Activated CD8-positive, alpha-beta memory T cell treated with anti-CD3 and anti-CD28 coated beads for 1 hour (primary cell): ENCODE results near the gene LMOD2.
"Not testable (repeated sequence)": the region's sequence is repeated elsewhere in the genome, so short reads cannot be mapped to it uniquely, and the experiment has no call there.

ENCODE experiments used
- DNase-seq, 2 donors: peaks; one replicate each; pipeline ENCODE4 v3.0.0-alpha.2; 2020; ENCODE audit warnings: low read depth in 1 of 2; ENCODE audit errors: extremely low read depth in 1 of 2

The LMOD2 gene, protein sequence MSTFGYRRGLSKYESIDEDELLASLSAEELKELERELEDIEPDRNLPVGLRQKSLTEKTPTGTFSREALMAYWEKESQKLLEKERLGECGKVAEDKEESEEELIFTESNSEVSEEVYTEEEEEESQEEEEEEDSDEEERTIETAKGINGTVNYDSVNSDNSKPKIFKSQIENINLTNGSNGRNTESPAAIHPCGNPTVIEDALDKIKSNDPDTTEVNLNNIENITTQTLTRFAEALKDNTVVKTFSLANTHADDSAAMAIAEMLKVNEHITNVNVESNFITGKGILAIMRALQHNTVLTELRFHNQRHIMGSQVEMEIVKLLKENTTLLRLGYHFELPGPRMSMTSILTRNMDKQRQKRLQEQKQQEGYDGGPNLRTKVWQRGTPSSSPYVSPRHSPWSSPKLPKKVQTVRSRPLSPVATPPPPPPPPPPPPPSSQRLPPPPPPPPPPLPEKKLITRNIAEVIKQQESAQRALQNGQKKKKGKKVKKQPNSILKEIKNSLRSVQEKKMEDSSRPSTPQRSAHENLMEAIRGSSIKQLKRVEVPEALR

DNA sequence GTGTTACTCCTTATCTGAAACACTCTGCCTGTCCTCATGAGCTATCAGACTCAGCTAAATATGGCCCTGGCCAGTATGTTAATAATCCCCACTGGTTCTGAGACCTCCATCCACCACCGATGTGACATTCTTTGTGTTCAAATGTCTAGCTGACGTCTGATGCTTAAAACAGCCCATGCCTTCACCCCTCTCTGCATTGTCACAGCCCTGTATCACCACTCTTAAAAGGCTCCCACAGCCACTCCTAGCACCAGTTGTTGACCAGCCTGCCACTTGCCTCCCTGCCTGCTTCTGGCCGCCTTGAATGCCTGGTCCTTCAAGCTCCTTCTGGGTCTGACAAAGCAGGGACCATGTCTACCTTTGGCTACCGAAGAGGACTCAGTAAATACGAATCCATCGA, at the start of gene LMOD2:
Gene LMOD2, plus strand, starts transcription at position 253 of the 400 bp plus-strand sequence. Its CDS starts 98 bp downstream, at position 351.
- no peak for DNase-seq

DNA sequence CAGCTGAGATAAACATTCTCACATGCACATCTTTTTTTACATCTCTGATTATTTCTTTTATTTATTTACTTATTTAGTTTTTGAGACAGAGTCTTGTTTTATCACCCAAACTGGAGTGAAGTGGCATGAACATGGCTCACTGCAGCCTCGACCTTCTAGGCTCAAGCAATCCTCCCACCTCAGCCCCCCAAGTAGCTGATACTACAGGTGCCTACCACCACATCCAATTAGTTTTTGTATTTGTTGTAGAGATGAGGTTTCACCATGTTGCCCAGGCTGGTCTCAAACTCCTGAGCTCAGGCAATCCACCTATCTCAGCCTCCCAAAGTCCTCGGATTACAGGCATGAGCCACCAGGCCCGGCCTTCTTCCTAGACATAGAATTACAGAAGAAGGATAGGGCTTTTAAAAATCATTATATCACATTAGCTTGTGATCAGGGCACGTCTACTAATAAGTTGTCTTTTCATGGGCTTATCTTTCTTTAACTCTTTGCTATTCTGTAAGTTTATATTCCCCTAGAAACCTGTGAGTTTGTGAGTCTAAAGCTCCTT, 48.2 kb upstream of the LMOD2 start:
- no peak for DNase-seq

DNA sequence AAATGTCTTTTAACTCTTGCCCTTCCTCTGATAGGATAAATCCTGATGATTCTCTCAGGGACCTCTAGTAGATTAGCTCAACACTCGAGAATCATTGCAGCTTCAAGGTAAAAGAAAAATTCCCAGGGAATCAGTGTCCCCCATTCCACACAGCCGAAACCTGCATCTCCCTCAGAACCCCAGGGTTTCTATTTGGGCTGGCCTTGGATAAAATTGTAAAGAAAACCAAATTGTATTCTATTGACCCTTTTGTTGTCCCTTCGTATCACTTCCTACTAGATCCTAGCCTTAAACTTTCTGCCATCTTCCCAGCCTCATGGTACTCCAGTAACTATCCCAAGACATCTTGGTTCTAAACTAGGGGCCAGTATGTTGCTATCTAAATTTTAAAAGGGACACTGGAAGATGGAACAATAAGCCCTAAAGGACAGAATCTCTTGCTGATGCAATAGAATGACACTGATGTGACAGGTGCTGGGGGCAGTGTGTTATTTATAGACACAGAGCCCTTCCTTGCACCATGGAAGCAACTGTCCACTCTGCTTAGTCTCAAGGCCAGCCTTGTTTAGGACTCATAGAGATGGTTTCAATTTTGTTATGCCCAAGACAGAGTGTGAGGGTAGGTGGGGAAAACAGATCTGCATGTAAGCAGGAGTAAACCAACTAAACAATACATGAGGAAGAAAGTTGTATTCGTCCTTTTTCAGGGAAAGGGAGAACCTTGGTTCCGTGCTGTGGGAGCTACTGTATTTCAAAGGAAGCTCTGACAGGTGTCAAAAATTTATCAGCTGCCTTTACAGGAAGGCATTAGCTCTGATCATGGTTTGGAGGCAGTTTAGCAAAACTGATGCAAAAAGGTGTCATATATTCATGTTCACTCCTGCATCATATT, 46.4 kb upstream of the LMOD2 start:
- no peak for DNase-seq

DNA sequence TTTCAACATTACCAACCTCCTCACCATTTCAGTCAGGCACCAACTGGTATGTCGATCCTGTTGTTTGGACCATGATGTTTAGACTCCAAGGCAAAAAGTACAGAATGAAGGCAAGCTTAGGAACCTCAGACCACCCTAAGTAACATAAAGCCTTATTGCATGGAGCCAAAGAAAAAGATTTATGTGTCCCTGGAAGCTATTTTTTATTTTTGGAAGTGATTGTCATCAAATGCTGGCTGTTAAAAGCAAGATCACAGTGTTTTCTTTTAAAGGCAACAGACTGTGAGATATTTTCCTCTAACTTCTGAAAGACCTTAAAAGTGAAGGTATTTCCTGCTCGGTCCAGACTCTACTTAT, 45.8 kb upstream of the LMOD2 start:
- DNase-seq, result no peak

DNA sequence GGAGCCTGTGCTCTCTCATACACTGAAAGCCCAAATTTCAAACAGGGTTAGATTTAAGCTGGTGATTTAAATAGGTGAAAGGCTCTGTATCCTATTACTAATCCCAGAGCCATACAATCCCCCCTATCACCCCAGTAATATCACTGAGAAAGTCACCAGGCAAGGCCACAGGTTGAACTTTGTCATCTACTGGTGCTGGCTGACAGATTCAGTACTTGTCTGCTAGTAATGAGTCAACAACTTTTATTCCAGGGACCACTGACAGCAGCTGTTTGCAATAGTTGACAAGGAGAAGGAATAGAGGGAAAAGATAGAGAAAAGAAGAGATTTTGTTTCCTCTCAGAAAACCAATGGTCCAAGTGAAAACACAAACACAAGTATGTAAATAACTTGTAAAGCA, 43.6 kb upstream of the LMOD2 start:
- no peak for DNase-seq

DNA sequence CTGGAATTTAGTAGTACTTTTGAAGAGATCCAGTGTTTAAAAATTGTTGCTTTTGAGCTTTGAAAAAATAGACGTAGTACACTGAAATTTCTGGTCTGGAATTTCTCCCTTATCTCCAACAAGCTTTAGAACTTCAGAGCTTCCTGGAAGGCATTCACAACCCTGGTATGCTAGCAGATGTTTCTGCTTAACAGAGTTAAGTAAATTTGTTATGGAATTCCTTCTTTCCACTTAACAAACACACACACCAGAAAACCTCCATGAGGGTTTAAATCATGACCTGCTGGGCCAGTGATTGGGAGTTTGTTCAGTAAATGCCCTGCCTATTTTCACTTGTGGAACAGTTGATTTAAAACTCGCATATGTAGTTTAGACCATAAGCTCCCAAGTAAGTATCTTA, 40.3 kb upstream of the LMOD2 start:
- DNase-seq, result no peak

DNA sequence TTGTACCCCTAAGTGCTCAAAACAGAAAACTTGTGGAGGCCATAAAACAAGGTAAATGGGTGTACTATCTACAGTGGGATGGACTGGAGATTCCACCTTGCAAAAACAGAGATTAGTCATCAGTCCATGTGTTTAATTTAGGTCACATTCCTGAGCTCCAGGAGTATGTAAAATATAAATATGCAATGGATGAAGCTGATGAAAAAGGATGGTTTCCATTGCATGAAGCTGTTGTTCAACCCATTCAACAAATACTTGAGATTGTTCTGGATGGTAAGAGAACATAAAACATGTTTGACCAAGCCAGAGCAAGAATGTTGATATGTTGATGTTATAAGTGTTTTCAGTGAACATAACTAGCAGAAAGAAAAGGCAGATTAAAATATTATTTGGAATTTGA, 39.4 kb upstream of the LMOD2 start:
- DNase-seq, result no peak

DNA sequence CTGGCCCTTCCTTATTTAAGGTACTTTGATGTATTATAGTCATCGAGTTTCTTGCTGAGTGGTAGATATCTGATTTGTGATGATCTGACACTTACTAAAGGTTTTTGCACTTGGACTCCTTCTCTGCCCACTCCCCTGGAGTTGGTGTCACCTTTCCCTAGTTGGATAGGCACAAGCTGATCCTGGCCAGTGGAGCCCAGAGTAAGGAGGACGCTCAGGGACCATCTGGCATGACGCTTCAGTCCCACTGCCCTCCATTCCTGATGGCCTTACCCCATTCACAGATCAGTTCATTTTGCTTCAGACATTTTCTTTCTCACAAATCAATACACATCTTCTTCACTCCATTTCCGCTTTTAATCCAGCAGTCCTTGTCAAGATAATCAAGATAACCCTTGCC, 34.0 kb upstream of the LMOD2 start:
- DNase-seq, result no peak

DNA sequence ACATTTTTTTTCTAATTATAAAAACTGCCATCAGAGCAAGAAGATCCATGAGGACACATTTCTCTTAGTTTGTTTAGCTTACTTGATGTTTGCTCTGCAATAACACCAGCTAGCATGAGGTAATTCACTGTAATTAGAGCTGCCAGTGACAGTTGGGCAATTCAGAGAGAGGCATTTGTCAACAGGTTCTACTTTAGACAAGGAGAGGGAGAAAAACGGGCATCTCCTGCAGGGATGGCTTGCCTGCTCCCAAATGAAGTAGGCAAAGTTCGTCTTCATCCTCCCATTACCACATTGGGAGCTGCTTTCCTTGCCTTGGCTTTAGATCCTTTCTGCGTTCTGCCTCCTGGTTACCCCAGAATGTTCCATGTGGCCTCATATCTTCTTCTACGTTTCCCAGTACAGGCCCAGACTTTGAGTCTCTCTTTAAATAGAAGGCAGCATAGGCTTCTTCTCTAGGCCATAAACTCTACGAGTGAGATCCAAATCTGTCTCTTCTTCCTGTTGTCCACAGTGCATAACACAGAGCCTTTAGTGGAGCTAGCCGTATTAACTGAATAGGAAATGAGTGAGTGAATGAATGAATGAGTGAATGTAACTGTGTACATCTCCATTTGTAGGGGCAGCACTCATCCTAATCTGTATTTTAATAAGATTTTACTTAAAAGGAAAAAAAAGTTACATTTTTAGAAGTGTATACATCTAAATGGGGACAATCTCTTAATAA, 32.8 kb upstream of the LMOD2 start:
- DNase-seq, result no peak

DNA sequence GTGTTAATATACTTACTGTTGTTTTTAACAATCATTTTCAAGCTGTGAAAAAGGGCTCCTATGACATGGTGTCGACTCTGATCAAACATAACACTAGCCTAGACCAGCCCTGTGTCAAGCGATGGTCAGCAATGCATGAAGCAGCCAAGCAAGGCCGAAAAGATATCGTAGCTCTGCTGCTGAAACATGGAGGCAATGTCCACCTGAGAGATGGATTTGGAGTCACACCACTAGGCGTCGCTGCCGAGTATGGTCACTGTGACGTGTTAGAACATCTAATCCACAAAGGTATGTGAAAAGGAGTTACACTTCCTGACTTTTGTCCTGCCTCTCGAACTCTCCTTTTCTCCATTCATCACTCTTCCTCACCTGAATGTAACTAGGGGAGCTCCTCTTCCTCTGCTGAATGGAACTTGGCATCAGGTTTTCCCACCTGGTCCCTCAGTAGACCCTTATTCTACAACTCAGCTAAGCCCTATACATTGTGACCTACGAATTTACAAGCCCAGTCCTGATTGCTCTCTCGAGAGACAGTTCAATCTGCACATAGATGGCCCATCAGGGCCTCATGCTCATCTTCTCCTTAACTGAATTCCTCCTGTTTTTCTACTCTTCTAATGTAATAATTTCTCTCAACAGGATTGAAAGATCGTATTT, 31.0 kb upstream of the LMOD2 start:
- DNase-seq, result peak; percentile 3 to 45

DNA sequence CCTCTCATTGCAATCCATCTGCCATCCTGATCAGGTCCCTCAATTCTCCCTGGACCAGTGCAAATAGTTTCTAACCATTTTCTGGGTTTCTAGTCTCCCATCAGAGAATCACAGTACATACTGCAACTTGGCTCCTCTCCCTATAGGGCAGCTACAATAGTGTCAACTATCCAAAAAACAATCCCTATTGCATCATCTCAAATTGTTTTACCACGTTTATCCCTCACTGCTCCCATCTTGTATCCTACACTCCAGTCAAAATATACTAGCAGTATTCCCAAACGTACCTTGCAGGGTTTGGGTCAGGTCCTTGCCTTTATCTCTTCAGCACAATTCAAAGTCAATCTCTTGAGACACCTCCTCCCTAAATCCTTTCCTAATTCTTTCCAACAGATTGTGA, 30.4 kb upstream of the LMOD2 start:
- DNase-seq, result no peak

DNA sequence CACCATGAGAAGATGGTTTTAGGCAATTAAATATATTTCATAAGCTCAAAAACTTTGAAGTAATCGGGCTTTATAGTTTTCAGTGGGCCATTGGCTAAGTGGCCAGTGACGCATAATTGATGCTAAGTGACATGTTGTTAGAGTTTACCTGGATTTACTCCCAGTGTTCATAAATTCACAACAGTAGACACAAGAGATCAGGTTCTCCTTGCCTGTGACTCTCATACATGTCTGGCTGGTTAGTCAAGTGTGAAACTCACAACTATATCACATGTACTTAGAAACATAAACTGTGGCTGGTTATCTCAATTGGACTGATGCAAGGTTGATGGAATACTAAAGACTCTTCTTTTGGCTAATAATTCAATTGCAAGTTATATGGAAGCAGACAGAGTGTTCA, 27.8 kb upstream of the LMOD2 start:
- DNase-seq, result no peak

DNA sequence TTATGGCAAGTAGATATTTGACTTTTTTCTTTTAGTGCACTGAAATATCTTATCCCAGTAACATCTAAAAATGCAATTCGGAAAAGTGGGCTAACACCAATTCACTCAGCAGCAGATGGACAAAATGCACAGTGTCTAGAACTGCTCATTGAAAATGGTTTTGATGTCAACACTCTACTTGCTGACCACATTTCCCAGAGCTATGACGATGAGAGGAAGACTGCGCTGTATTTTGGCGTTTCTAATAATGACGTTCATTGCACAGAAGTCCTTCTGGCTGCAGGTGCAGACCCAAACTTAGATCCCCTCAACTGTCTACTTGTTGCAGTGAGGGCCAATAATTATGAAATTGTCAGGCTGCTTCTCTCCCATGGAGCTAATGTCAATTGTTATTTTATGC, 26.8 kb upstream of the LMOD2 start:
- no peak for DNase-seq

DNA sequence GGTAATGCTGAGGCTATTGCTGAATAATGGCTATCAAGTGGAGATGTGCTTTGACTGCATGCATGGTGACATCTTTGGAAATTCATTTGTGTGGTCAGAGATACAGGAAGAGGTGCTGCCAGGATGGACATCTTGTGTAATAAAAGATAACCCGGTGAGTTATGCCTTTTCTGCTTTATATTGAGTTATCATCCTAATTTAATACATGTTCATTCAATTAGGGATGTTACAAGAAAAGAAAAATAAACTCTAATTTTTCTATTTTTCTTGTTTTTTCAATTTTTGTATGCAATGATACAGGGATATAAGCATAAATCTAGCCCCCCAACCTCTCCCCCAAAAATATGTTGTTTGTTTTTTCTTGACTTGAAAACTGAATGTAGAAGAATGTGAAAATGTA, 26.4 kb upstream of the LMOD2 start:
- DNase-seq, result no peak

DNA sequence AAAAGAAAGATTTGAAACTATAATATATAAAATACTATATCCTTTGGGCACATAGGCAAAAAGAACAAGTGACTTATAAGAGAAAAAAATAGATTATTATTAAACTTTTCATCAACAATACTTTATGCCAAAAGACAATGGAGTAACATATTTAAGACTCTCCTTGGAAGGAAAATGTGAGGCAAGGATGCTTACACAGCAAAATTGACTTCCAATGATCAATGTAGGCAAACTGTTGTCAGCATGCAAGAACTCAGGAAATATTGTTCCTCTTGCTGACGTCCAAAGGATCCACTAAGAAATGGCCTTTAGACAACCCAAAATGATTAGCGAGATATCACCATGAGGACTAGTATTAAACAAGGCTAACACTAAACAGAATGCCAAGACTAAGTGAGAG, 22.9 kb upstream of the LMOD2 start:
- no peak for DNase-seq

DNA sequence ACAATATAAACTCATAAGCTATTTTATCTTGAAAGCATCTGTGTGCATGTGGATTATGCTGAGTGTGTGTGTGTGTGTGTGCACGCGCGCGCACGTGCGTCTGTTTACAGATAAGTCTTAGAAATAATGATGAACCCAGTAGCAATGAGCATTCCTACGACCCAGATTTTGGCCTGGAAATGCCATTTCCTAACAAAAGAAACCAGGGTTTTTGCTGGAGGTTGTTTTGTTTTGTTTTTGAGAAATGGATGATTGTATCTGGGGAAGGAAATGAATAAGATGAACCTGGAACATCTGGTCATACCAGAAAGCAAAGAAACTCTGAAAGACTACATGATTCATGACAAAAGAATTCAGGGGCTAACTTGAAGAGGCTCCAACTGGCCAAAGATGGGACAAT, 22.1 kb upstream of the LMOD2 start:
- DNase-seq, result no peak

DNA sequence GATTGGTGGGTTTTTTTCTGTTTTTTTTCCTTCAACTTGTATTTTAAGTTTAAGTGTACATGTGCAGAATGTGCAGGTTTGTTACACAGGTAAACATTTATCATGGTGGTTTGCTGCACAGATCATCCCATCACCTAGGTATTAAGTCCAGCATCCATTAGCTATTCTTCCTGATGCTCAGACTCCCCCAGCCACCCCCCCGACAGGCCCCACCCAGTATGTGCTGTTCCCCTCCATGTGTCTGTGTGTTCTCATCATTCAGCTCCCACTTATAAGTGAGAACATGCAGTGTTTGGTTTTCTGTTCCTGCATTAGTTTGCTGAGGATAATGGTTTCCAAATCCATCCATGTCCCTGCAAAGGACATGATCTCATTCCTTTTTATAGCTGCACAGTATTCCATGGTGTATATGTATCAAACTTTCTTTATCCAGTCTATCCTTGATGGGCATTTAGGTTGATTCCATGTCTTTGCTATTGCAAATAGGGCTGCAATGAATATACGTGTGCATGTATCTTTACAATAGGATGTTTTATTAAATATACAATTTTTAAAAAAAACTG, 21.6 kb upstream of the LMOD2 start:
- DNase-seq, result not testable (repeated sequence)

DNA sequence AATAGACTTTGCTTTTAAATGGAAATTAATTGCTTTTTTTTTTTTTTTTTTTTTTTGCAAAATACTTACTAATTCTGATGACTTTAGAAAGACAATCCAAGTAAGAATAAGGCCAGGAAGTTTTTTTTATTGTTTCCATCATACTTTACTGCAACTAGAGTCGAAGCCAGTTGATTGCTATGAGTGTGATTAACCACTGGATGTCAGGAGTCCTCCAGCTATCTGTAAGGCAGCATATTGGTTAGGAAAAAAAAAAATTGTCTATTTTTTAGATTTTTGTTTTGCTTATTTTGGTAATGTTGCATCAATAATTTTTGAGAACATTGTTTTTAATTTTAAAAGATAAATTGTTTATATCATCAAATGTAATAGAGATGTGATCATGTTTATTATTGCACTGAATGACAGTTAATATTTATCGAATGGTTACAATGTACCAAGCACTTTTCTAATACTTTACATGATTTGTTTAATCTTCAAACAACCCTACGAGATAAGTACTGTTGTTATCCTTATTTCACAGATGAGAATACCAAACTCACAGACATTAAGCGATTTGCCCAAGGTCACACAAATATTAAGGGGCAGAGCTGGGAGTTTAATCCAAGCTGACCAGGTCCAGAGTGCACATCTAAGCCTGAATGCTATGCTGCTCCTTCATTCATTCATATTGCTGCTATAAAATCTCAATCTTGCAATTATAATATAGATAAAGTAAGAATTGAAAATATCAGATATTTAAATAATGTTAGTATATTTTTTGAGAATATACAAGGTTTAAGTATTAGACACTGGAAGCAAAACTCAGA, 19.9 kb upstream of the LMOD2 start:
- no peak for DNase-seq

DNA sequence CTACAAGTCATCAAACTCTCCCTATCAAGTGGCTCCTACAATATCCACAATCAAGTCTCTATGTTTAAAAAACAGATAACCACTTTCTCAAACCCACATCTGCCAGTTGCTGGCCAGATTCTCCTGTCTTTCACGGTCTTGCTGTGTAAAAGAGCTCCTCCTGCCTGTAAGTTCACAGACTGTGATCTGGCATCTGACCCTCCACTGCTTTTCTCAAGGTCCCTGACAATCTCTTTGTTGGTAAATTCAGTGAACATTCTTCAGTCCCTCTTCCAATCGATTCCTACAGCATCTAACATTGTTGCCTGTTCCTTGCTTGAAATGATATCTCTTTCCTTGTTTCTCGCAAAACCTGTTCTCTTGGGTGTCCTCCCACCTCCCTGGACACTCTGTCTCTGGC, 18.5 kb upstream of the LMOD2 start:
- no peak for DNase-seq
